GM18858 (cell line): Measurements from ENCODE around the gene CYP1B1.
"Not testable (repeated sequence)": the region's sequence is repeated elsewhere in the genome, so short reads cannot be mapped to it uniquely, and the experiment has no call there.

Experiments used
- ATAC-seq: cut with Tn5 transposase; IDR thresholded peaks from one replicate; pipeline ENCODE4 v1.9.1; 2021; ENCODE audit not compliant: unreplicated experiment

Gene CYP1B1

DNA sequence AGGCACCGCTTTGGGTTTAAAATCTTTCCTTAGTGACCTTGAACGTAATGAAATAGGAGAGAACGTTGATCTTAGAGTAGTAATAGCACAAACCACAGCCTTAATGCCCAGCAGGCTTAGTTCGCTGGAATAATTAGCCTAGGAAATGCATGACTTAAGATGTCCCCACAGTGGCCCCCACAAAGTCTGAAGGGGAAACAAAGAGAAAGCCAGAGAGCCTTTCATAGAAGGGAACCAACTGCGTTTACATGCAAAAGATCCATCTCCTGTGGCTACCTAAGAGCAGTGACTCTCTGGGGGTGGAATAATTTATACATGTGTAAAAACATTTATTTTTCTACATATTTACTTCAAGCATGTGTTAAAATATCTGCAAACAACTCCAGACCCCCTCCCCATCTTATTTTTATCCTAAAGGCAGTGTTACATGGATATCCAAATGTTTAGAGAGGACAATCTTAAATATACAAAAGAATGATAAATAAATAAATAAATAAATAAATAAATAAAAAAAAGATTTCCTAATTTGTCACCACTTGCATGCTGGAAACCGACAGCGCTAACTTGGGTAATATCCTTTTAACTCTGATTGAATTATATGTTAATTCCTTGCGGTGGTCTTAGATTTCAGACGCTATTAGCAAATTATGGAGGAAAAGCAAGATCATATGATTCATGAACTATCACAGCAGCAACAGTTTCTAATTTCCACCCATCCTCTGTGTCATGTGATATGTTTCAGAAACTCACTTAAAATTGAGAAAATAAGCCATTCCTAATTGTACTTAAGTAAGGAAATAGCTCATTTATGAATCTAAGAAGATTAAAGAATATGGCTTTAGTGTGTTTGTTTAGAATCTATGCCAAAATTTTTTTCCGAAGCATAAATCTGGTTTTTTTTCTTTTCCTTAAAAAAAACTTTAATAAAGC, 23.4 kb upstream of the CYP1B1 start:
- ATAC-seq: no peak

DNA sequence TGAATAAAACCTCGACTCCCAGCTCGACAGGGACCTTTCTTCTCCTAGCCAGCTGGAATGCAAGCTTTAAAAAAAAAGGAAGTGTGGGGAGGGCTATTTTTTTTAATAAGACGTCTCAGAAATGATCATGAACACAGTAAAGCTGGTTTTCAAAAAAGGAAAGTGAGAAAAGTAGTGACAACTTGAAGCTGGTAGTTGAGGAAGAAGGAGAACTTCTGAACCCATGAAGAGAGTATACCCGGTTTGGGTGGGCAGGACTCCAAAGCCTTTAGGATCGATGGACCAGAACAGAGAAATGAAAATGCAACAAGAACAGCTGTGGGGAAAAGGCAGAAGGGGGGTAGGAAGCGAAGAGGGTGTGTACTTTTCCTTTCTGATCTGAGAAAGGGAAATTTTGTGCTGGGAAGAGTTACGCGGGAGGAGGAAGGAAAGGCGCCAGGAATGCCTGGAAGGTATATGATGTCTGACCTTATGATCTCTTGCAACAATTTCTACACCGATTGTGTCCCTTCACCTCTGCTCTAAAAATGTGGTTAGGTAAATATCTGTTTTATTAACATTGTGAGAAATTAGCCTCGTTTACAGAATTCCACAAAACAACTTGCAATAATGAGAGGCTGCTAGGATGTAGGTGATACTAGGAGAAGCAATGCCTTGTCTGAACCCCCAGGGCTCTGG, 22.6 kb upstream of the CYP1B1 start:
- no peak for ATAC-seq

DNA sequence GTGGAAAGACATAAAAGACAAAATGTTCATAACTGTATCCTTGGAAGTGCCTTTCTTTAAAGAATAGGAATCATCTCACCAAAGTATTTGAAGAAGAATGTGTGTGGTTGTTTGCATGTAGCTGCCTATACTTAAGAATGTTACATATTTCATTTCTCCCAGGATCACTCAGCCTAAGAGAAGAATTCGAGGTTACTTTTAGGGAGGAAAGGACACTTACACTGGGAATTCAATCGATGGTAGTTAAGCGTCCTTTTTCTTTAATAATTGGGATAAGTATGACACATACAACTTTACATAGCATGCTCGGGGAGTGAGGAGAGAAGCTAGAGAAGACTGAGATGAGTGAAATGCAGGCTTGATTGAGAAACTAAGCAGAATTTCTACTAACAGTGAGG, 22.0 kb upstream of the CYP1B1 start:
- no peak for ATAC-seq

DNA sequence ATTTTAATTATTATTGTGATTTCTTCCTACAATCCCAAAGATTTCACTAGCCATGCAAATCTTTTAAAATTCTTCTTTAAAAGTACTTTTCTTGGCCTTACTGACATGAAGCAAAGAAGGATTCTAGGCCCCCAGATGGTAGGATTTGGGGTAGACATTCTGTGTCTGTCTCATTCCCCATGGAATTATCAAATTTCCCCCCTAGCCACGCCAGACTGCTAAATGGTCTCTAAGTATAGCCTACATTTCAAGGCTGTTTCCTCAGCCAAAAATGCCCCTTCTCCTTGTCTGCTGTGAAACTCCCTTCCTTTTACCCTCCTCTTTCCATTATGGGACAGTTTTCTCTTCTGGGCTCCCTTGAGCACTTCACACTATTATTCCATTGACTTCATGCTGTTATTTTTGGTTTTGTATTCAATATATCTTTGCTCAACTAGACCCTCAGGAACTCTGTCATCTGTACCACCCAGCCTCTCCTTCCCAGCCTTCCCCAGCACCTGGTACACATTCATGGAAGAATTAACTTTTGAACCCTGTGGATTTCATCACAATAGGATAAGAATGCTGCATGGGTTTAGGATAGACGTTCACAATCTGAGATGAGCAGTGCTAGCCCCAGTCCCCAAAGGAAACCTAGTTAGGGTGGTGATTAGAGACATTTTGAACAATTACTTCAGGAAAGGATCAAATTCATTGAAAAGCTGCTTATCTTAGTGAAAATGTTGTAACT, 21.5 kb upstream of the CYP1B1 start:
- ATAC-seq: no peak

DNA sequence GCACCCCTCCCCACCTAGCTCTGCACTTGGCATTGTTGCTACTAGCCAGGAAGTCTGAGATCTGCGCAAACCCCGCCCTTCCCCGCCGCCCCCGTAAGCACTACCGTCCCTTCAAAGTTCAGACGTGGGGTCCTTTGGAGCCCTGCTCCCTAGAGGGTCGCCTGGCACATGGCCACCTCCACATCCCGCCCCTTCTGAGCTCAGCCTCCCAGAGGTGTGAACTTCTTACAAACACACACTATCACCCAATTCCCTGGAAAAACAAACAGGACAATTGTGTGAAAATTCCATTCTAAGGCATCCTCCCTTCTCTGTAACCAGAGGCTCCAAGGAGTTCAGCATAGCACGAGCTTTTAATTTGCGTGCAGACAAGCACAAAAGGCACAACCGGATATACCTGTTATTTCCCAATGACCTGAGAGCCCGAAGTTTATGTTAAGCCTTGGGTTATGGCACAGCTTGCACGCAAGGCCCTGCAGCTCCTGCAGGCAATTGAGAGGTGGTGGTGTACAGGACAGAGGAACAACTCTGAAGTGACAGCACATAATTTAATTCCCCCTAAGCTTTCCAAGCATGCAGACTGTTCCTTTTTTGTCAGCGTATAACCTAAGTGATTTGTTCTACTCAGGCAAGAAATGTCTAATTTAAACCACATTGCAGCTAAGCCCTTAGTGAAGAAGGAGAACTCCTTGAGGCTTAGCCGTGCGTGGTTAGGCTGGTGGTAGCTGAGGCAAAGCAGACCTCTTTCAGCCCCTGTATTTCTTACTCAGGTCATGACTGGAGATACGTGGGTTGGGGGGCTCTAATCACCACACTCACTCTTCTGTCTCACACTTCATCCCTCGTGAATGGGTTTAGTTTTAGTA, 20.3 kb upstream of the CYP1B1 start:
- ATAC-seq: no peak

DNA sequence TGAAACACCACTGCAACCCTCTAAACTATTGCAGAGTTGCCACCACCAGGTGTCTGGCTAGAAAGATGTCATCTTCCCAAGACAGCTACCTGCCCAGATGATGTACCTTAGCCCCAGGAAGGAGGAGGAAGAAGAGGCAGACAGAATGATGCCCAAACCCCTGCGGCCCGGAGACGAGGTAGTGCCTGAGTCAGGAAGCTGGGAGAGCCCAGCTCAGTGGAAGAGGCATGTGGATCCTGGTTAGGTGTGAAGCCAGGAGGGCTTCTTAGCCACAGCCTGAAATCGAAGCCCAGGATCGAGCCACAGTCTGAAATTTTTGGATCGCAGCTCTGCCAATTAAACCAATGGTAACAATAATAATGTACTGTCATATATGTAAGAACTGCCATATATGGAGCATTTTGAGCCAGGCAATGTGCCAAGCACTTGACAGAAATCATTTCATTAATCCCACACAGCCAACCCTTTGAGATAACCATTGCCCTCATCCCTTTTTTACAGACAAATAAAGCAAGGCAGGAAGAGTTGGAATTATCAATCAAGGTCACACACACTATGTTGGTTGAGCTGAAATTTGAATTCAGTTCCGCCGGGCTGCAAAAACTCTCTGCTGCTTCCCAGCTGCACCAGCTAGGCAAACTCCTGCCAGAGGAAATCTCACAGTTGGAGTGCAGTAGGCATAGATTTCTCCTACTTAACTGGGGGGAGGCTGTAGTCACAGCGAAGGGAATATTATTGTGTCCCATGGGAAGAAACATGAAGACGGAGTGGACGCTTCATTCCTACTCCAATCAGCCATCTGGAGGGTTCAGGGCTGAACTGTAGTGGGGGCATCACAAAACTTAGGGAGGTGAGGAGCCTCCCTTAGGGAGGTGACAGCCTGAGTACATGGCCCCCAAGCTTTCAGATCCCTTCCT, 19.4 kb upstream of the CYP1B1 start:
- no peak for ATAC-seq

DNA sequence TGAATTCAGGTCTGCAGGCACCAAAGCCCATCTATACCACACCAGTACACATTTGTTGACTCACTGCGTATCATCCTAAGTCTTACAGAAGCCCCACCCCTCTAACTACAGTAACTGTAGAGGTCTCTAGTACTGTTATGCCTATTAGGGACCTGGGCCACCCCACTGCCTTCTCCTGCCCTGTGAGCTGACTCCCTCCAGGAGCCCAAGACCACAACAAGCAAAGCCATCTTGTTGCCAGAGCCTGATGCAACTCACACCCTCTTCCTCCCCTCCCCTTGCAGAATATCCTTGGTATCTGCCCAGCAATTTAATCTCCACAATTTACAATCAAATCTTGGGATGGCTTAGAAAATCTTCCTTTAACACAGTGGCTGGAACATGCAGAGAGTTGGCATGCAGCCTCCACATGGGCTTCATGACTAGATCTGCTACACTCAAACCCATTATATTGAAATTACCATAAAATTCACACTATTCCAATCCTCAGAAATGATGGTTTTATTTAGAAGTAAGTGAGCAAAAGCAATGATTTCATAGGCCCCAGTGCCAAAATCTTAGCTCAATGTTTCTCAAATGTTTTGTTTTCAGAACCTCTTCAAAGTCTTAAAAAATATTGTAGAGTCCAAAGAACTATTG, 17.7 kb upstream of the CYP1B1 start:
- no peak for ATAC-seq

DNA sequence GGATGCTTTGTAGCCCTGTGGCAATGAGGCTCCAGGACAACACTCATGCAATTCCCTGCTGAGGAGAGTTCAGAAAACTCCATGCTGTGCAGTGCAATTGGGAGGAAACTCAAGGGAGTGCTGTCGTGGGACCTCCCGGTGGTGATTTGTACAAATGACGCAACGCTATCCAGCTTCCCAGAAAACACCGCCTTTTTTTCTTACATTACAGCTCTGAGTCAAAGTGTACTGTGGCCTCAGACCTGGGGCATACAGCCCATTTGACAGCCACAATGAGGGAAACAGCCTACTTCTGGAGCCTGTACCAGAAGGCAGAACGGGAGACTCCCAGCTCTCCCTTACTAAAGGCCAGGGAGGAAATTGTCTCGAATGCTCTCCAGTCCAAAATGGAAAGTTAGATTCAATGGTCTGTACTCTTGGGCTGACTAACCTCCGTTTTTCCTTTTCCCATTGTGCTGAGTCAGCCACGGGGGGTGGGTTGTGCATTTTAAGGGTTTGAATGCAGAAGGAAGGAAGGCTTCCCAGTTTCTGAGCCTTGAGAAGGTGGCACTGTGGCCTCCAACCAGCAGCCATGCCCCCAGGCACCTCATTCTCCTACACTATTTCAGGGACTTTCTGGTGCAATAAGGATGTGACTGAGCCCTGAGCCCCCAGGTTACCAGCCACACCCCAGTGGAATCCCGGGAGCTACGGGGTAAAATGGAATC, 16.4 kb upstream of the CYP1B1 start:
- ATAC-seq: no peak

DNA sequence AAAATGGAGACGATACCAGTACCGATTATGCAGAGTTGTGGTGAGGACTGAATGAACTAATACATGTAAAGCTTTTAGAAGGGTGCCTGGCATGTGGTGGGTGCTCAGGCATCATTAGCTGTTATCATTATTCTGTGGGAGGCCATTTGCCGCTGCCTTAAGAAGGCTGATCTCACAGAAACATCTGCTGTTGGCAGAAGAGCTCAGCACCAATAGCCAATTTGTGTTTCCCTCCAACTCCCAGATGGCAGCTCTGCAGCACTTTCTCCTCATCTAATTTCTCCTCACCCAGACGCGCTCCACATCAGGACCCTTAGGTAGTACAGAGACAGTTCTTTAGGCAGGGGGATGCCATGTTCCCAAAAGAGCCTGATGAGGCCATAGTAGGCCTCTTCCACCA, 15.8 kb upstream of the CYP1B1 start:
- no peak for ATAC-seq

DNA sequence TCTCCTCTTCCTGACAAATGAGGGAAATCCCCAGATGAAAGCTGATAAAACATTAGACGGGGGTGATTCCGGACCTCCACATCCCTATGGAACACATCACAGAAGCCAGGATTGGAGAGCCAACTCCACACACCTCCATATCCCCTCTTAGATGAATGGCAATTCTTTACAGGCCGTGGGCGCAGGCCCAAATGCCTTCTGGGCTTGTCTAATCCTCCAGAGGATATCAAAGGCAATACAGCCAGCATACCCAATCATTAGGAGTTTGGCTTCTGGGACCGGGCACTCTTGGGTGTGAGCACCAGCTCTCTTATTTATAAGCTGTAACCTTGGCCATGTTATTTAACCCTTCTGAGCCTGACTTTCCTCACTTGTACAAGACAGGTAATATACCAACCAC, 15.0 kb upstream of the CYP1B1 start:
- ATAC-seq: no peak

DNA sequence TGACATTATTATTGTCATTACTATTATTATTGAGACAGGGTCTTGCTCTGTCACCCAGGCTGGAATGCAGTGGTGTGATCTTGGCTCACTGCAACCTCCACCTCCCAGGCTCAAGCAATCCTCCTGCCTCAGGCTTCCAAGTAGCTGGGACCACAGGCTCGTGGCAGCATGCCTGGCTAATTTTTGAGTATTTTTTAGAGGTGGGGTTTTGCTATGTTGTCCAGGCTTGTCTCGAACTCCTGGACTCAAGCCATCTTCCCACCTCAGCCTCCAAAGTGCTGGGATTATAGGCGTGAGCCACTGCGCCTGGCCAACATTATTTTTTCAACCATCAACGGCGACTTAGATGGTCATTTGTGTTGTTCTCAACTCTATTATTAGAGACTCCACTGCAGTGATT, 14.3 kb upstream of the CYP1B1 start:
- ATAC-seq: not testable (repeated sequence)

DNA sequence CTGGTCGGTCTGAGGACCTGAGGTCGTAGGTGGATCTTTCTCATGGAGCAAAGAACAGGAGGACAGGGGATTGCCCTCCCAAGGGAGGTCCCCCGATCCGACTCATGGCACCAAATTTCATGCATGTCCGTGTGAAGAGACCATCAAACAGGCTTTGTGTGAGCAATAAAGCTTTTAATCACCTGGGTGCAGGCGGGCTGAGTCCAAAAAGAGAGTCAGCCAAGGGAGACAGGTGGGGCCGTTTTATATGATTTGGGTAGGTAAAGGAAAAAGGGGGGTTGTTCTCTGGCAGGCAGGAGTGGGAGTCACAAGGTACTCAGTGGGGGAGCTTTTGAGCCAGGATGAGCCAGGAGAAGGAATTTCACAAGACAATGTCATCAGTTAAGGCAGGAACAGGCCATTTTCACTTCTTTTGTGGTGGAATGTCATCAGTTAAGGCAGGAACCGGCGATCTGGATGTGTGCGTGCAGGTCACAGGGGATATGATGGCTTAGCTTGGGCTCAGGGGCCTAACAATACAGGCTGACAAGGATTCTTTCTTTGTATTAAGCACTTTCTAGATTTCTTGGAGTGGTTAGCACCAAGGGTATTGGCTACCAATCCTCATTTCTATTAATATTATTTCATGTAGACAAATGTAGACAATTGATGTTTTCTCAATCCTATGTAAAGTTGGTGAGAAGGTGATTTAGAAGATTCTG, 10.2 kb upstream of the CYP1B1 start:
- ATAC-seq: not testable (repeated sequence)

DNA sequence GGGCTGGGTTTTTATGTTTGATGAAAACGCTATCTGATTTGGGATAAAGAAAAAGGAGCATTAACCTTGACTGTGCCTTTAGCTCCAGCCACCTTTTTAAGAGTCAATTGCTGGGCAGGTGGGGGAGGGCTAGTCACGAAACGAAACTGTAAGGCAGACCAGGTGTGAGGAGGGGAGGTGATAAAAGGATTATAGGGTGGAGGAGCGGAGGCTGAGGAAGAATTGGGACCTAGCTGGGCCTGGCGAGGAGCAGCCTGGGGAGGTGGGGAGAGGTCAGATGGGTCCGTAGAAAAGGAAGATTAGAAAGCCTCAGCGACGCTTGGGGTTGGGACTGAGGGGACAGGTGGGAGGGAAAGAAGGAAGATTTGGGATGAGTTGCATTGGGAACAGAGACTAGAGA, 8.6 kb upstream of the CYP1B1 start:
- ATAC-seq: not testable (repeated sequence)

DNA sequence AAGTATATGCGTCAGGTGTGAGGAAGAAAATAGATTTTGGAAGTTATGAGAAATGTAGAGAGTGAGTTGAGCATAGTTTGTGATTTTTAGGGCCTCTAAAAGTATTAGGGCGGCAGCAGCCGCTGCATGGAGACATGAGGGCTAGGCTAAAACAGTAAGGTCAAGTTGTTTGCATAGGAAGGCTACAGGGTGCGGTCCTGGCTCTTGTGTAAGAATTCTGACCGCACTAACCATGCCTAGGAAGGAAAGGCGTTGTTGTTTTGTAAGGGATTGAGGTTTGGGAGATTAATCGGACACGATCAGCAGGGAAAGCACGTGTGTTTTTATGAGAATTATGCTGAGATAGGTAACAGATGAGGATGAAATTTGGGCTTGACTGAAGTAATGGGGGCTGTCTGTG, 6.8 kb upstream of the CYP1B1 start:
- ATAC-seq: not testable (repeated sequence)

DNA sequence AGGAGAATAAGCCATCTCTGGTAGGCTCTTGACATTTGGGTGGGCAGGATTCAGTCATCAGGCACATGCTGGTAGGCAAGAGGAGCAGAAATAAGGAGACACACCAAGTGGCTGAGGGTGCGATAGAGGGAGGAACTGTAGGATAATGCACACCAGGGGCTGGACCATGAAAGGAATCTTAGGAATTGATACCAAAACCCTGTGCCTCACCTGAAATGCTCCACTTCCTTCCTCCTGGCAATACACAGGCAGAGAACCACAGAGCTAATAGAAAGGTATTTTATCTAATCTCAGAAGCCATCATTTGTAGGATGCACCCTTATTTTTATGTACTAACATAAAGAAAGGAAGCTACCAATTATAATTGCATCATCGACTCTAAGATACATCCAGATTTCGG, 4.4 kb upstream of the CYP1B1 start:
- ATAC-seq: no peak

DNA sequence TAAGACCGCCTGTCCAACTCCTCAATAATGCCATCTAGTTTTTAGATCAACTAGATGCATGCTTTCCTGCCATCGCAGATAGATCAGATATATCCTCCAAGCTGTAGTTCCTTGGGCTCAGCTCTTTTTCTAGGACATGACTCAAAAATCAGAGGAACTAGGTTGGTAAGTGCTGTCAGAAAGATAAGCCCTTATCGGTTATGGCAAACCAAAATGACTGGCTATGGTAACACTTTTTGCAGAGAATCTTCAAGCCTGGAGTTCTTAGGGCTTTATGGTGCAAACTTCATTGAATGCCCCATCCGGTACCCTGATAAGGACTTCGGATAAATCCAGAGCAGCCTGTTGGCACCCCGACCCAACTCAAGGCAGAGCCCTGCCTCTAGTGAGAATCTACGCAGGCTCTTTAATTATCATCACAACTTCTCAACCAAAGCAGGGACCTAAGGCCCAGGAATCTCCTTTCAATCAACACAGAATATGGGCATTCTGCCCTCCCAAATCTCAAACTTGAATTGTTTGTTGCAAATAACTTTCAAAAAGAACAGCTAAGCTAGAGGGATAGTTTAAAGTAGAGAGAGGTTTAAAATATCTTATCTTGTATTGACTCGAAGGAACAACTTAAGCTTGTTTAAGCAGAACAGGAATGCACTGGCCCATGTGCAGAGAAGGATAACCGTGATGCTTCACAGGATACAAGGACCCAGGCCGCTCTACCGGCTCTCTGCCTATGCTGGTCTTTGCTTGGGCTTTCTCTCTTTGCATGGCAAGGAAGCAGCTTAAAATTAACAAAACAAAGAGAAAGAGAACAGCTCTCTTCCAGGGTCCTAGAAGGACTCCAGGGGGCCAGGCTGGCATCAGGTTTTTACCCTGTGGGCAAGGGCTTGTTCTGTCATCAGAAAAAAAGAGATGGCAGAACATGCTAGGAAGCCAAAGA, 3.4 kb upstream of the CYP1B1 start:
- no peak for ATAC-seq

DNA sequence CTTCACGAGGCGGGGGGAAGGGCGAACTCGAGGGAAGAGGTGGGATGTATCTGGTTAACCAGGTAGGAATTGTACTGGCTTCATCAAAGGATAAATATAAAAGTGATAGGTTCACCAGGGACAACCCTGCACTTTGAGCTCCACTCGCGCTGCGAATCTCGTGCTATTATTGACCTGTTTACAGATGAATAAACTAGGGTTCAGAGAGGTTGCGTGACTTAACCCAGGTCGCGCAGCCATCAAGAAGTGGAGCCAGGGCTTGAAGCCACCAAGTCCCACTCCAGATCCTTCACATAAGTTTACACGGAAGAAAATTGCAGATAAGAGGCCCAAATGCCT, 1.4 kb upstream of the CYP1B1 start:
- ATAC-seq: no peak
